Stimulated activated CD4-positive, alpha-beta T cell treated with anti-CD3 and anti-CD28 coated beads, Interleukin-15, amount 100 ng/mL, for 1 hour (primary cell): ENCODE data around the gene TEX19.
A peak's percentile ranks its signal among the peaks of the same experiment; 100 is the strongest.

Experiments
- DNase-seq, 2 donors: peaks; one replicate each; pipeline ENCODE4 v3.0.0-alpha.2; 2020; ENCODE audit warnings: low read depth in 1 of 2, low spot score in 1 of 2

The TEX19 gene

GRCh38 chr17:82358465-82359350 lies at the start of gene TEX19:
TEX19 (plus strand) TSS chr17:82359247; CDS start chr17:82362151, 2,904 bp downstream.
- no peak for DNase-seq

GRCh38 chr17:82309656-82310570 lies 49.1 kb upstream of the TEX19 start:
- no peak for DNase-seq

- no peak for DNase-seq
Measured at GRCh38 chr17:82310877-82311276, 48.2 kb upstream of the TEX19 start.

GRCh38 chr17:82311971-82312370 lies 47.1 kb upstream of the TEX19 start:
- no peak for DNase-seq

GRCh38 chr17:82313195-82314011 lies 45.6 kb upstream of the TEX19 start:
- DNase-seq: no peak

GRCh38 chr17:82314012-82314726 lies 44.9 kb upstream of the TEX19 start:
- DNase-seq: no peak

- no peak for DNase-seq
Measured at GRCh38 chr17:82314727-82315605, 44.1 kb upstream of the TEX19 start.

GRCh38 chr17:82315703-82316358 lies 43.2 kb upstream of the TEX19 start:
- no peak for DNase-seq

- no peak for DNase-seq
Measured at GRCh38 chr17:82316651-82317393, 42.2 kb upstream of the TEX19 start.

- DNase-seq: peak in 1 of 2 donors; percentile 53
Measured at GRCh38 chr17:82317394-82318168, 41.5 kb upstream of the TEX19 start, which contains the start of gene CD7. CD7 (minus strand) TSS chr17:82317608; CDS start chr17:82317495, 113 bp downstream.

GRCh38 chr17:82318169-82318498 lies 40.9 kb upstream of the TEX19 start:
- DNase-seq: no peak

GRCh38 chr17:82318772-82319606 lies 40.1 kb upstream of the TEX19 start:
- DNase-seq: no peak

GRCh38 chr17:82319619-82320062 lies 39.4 kb upstream of the TEX19 start:
- no peak for DNase-seq

- no peak for DNase-seq
Measured at GRCh38 chr17:82320140-82320840, 38.8 kb upstream of the TEX19 start.

- DNase-seq: peak; percentile 53 to 65
Measured at GRCh38 chr17:82320956-82321927, 37.8 kb upstream of the TEX19 start.
